Testis (tissue), 3 donors: ENCODE data around the gene SLC2A9. TPM values are rescaled to one million over a fixed set of nuclear protein-coding genes. Genes with fewer than 3 reads are reported as not detected.
A peak's percentile ranks its signal among the peaks of the same experiment; 100 is the strongest.

Experiments used
- DNase-seq: peaks from one replicate; pipeline ENCODE4 v3.0.0-alpha.2; 2019
- H3K27ac ChIP-seq, 2 donors: fragments of 200-600 bp; sonication (generic); one replicate each; pipeline ENCODE4 v1.5.1; 2019
- H3K27me3 ChIP-seq: fragments of 200-600 bp; sonication (generic); one replicate; pipeline ENCODE4 v1.5.1; 2019
- H3K36me3 ChIP-seq: fragments of 200-600 bp; sonication (generic); one replicate; pipeline ENCODE4 v1.5.1; 2017; ENCODE audit warnings: low read depth; ENCODE audit errors: missing control alignments
- H3K4me1 ChIP-seq: fragments of 200-600 bp; sonication (generic); one replicate; pipeline ENCODE4 v1.5.1; 2019
- H3K4me3 ChIP-seq, 2 donors: fragments of 200-600 bp; sonication (generic); one replicate each; pipeline ENCODE4 v1.5.1; 2017 to 2019
- H3K9me3 ChIP-seq: fragments of 200-600 bp; sonication (generic); one replicate; pipeline ENCODE4 v1.5.1; 2017
- CTCF ChIP-seq, 3 experiments: fragments of 450-650 bp in 2 of 3; fragments of 200-600 bp in 1 of 3; sonication (generic) in 1 of 3; IDR thresholded peaks; one replicate each; pipeline ENCODE4 v1.5.1; 2016 to 2019; ENCODE audit warnings: antibody characterized with exemption in 3 of 3, mild to moderate bottlenecking in 2 of 3, moderate library complexity in 1 of 3
- POLR2A ChIP-seq: fragments of 450-650 bp; IDR thresholded peaks from one replicate; pipeline ENCODE4 v1.6.1; 2017; ENCODE audit warnings: antibody characterized with exemption, mild to moderate bottlenecking, moderate library complexity
- WGBS, 2 donors: methylation state at CpG; one replicate each; pipeline ENCODE4 v1.1.5; 2018; 5-methylcytosine and 5-hydroxymethylcytosine counted together
- intact Hi-C: fragments of 100-400 bp; cut with DNase I; formaldehyde crosslinking; loops from one replicate; pipeline ENCODE4 v1.15.1; 2023; ENCODE audit warnings: low total_unique reads
- polyA plus RNA-seq: library from polyadenylated mRNA; stranded (reverse); fragments of 350-450 nt; fragmentation: Illumina TruSeq; extraction: RNeasy Lipid Tissue Mini Kit (QIAGEN cat#74804); gene quantifications from one replicate; pipeline ENCODE4 v1.2.3, GENCODE V29; 2014; ENCODE audit warnings: low read depth, low replicate concordance; ENCODE audit not compliant: insufficient read depth
- total RNA-seq, 2 donors: library from RNA; depleted of rRNA; stranded (reverse); fragments of >200 nt; gene quantifications; one replicate each; pipeline ENCODE4 v1.2.3, GENCODE V29; 2016

Gene SLC2A9
- total and polyA plus RNA-seq, 3 donors from 2014 or later: 6.3 to 7.5 (median 6.8) TPM

- WGBS, 2 donors: 31 to 37% methylated on average over 6 of the region's 6 CpGs
- H3K27me3 ChIP-seq: no peaks in the 10 kb centered on the region
- H3K9me3 ChIP-seq: no peaks in the 10 kb centered on the region
- no peak overlapping the region for H3K4me3 ChIP-seq
- intact Hi-C loops: no loop called here
- H3K36me3 ChIP-seq: no peaks in the 10 kb centered on the region
- peak; percentile 46 for DNase-seq
- H3K27ac ChIP-seq: peak overlapping the region in 1 of 2 donors; percentile 52
- TF ChIP-seq CTCF (IDR thresholded peaks at IDR 0.05) (no peak), POLR2A (no peak)
- H3K4me1 ChIP-seq: no peaks in the 10 kb centered on the region
Measured at GRCh38 chr4:10006231-10006600, 15.1 kb downstream of the SLC2A9 start.

GRCh38 chr4:10005632-10006031, 15.7 kb downstream of the SLC2A9 start:
- Histone ChIP-seq H3K27ac (peak overlapping the region in 1 of 2 donors; percentile 50), H3K9me3 (no peaks in the 10 kb centered on the region), H3K4me1 (no peaks in the 10 kb centered on the region), H3K36me3 (no peaks in the 10 kb centered on the region), H3K4me3 (no peak overlapping the region), H3K27me3 (no peaks in the 10 kb centered on the region)
- intact Hi-C loops: no loop called here
- no peak for DNase-seq
- WGBS, 2 donors: 55 to 60% methylated on average over 4 of the region's 4 CpGs
- TF ChIP-seq POLR2A: no peak

- H3K4me3 ChIP-seq: no peak overlapping the region
- intact Hi-C loops: no loop called here
- H3K27ac ChIP-seq: no peak overlapping the region
- no peaks in the 10 kb centered on the region for H3K27me3 ChIP-seq
- 92 to 97% methylated on average over 2 of the region's 2 CpGs for WGBS, 2 donors
- no peaks in the 10 kb centered on the region for H3K9me3 ChIP-seq
- H3K4me1 ChIP-seq: no peaks in the 10 kb centered on the region
- H3K36me3 ChIP-seq: no peaks in the 10 kb centered on the region
- DNase-seq: no peak
- TF ChIP-seq CTCF (IDR thresholded peaks at IDR 0.05) (no peak), POLR2A (no peak)
Measured at GRCh38 chr4:10003666-10004065, 17.6 kb downstream of the SLC2A9 start.

- no peak overlapping the region for H3K27ac ChIP-seq
- H3K27me3 ChIP-seq: no peaks in the 10 kb centered on the region
- no peak overlapping the region for H3K4me3 ChIP-seq
- H3K9me3 ChIP-seq: no peaks in the 10 kb centered on the region
- H3K4me1 ChIP-seq: peaks cover under 1% of the 10 kb centered on the region
- no peaks in the 10 kb centered on the region for H3K36me3 ChIP-seq
- intact Hi-C loops: no loop called here
- WGBS, 2 donors: 88 to 96% methylated on average over 2 of the region's 2 CpGs
- TF ChIP-seq POLR2A: no peak
- DNase-seq: no peak
Measured at GRCh38 chr4:10002278-10002677, 19.0 kb downstream of the SLC2A9 start.

GRCh38 chr4:10001757-10002156, 19.5 kb downstream of the SLC2A9 start:
- no peaks in the 10 kb centered on the region for H3K36me3 ChIP-seq
- TF ChIP-seq CTCF (IDR thresholded peaks at IDR 0.05): no peak
- TF ChIP-seq POLR2A: no peak
- H3K9me3 ChIP-seq: no peaks in the 10 kb centered on the region
- no peaks in the 10 kb centered on the region for H3K27me3 ChIP-seq
- intact Hi-C loops: no loop called here
- no peak for DNase-seq
- WGBS, 2 donors: 96 to 98% methylated on average over 4 of the region's 4 CpGs
- H3K4me1 ChIP-seq: peaks cover 5% of the 10 kb centered on the region
- no peak overlapping the region for H3K4me3 ChIP-seq
- H3K27ac ChIP-seq: no peak overlapping the region

GRCh38 chr4:9999956-10000561, 21.2 kb downstream of the SLC2A9 start:
- intact Hi-C loops: no loop called here
- TF ChIP-seq POLR2A: no peak
- H3K4me3 ChIP-seq: no peak overlapping the region
- WGBS, 2 donors: 72 to 73% methylated on average over 4 of the region's 4 CpGs
- peaks cover 12% of the 10 kb centered on the region for H3K4me1 ChIP-seq
- no peaks in the 10 kb centered on the region for H3K27me3 ChIP-seq
- no peak for DNase-seq
- no peaks in the 10 kb centered on the region for H3K36me3 ChIP-seq
- H3K27ac ChIP-seq: no peak overlapping the region
- H3K9me3 ChIP-seq: no peaks in the 10 kb centered on the region
